Chondrocyte (in vitro differentiated cells): ENCODE data around the gene SBF2. TPM values are rescaled to one million over a fixed set of nuclear protein-coding genes. Genes with fewer than 3 reads are reported as not detected.

Source experiments
- DNase-seq: peaks from one replicate; pipeline ENCODE4 v3.0.0; 2021; ENCODE audit warnings: mixed read lengths, low spot score
- H3K27ac Mint-ChIP-seq: one replicate; pipeline ENCODE4 v1.8.0; 2021; ENCODE audit warnings: mild to moderate bottlenecking, moderate library complexity, mixed read lengths; ENCODE audit not compliant: unreplicated experiment
- H3K27me3 Mint-ChIP-seq: 2 replicates; pipeline ENCODE4 v1.8.0; 2021; ENCODE audit warnings: low read depth, mixed read lengths
- H3K36me3 Mint-ChIP-seq: 2 replicates; pipeline ENCODE4 v1.8.0; 2021; ENCODE audit warnings: low read depth, mixed read lengths
- H3K4me1 Mint-ChIP-seq: 2 replicates; pipeline ENCODE4 v1.8.0; 2021; ENCODE audit warnings: low read depth, mild to moderate bottlenecking, mixed read lengths
- H3K4me3 Mint-ChIP-seq: one replicate; pipeline ENCODE4 v1.8.0; 2021; ENCODE audit warnings: mild to moderate bottlenecking, moderate library complexity, mixed read lengths; ENCODE audit not compliant: unreplicated experiment
- H3K9me3 Mint-ChIP-seq: 2 replicates; pipeline ENCODE4 v1.8.0; 2021; ENCODE audit warnings: low read depth, mixed read lengths
- CTCF ChIP-seq: fragments of 200-600 bp; sonication (generic); IDR thresholded peaks from 2 replicates; pipeline ENCODE4 v1.5.0; 2021; ENCODE audit warnings: antibody characterized with exemption, mild to moderate bottlenecking, moderate library complexity
- total RNA-seq: library from RNA; stranded (reverse); gene quantifications from 3 replicates; pipeline ENCODE4 v1.2.1, GENCODE V29; 2021

The SBF2 gene
- total RNA-seq, 1 donor from 2014 or later: 44.5 TPM

- Mint-ChIP-seq H3K4me1 (peaks cover 24% of the 10 kb centered on the region), H3K27ac (no peak overlapping the region), H3K4me3 (no peak overlapping the region), H3K27me3 (no peaks in the 10 kb centered on the region), H3K36me3 (no peaks in the 10 kb centered on the region), H3K9me3 (peaks cover 19% of the 10 kb centered on the region)
- no peak for TF ChIP-seq CTCF
- DNase-seq: no peak
These were observed 135.6 kb downstream of the SBF2 start for GRCh38 chr11:10158461-10158860.

GRCh38 chr11:10155793-10156490, 138.1 kb downstream of the SBF2 start:
- H3K4me3 Mint-ChIP-seq: no peak overlapping the region

GRCh38 chr11:10150800-10151199, 143.2 kb downstream of the SBF2 start:
- H3K27me3 Mint-ChIP-seq: no peaks in the 10 kb centered on the region
- no peak for TF ChIP-seq CTCF

More at GRCh38 chr11:10155793-10156490, 138.1 kb downstream of the SBF2 start:
- Mint-ChIP-seq H3K4me1 (peaks cover 11% of the 10 kb centered on the region), H3K27me3 (no peaks in the 10 kb centered on the region), H3K27ac (no peak overlapping the region), H3K36me3 (no peaks in the 10 kb centered on the region), H3K9me3 (peaks cover 19% of the 10 kb centered on the region)
- no peak for DNase-seq
- no peak for TF ChIP-seq CTCF

GRCh38 chr11:10149553-10149952, 144.5 kb downstream of the SBF2 start:
- TF ChIP-seq CTCF: no peak
- peaks cover 8% of the 10 kb centered on the region for H3K4me1 Mint-ChIP-seq
- no peak for DNase-seq
- no peak overlapping the region for H3K27ac Mint-ChIP-seq
- no peak overlapping the region for H3K4me3 Mint-ChIP-seq
- H3K9me3 Mint-ChIP-seq: peaks cover 9% of the 10 kb centered on the region
- no peaks in the 10 kb centered on the region for H3K27me3 Mint-ChIP-seq
- no peaks in the 10 kb centered on the region for H3K36me3 Mint-ChIP-seq

More at GRCh38 chr11:10150800-10151199, 143.2 kb downstream of the SBF2 start:
- peaks cover 5% of the 10 kb centered on the region for H3K4me1 Mint-ChIP-seq
- H3K27ac Mint-ChIP-seq: no peak overlapping the region
- H3K9me3 Mint-ChIP-seq: peaks cover 9% of the 10 kb centered on the region
- DNase-seq: no peak
- no peak overlapping the region for H3K4me3 Mint-ChIP-seq
- no peaks in the 10 kb centered on the region for H3K36me3 Mint-ChIP-seq

GRCh38 chr11:10147195-10147594, 146.8 kb downstream of the SBF2 start:
- H3K4me3 Mint-ChIP-seq: no peak overlapping the region
- H3K27ac Mint-ChIP-seq: no peak overlapping the region
- H3K9me3 Mint-ChIP-seq: peaks cover 9% of the 10 kb centered on the region
- no peak for DNase-seq
- peaks cover 9% of the 10 kb centered on the region for H3K4me1 Mint-ChIP-seq
- TF ChIP-seq CTCF: no peak
- H3K36me3 Mint-ChIP-seq: no peaks in the 10 kb centered on the region
- no peaks in the 10 kb centered on the region for H3K27me3 Mint-ChIP-seq
